Mammary epithelial cell (primary cell): Measurements from ENCODE around the gene MFN2.

Source experiments
- CTCF ChIP-seq, 2 donors: IDR thresholded peaks in 1 of 2; conservative IDR thresholded peaks in 1 of 2; 2 replicates each; pipeline ENCODE4 v1.5.1; 2011 to 2012; ENCODE audit warnings: inconsistent platforms in 2 of 2, low read length in 2 of 2, mild to moderate bottlenecking in 2 of 2, control low read depth in 1 of 2, low read depth in 1 of 2; ENCODE audit not compliant: insufficient read depth in 1 of 2; ENCODE audit errors: extremely low read depth in 1 of 2
- EZH2 ChIP-seq: IDR thresholded peaks from 2 replicates; pipeline ENCODE4 v1.6.1; 2012; ENCODE audit warnings: low read length, inconsistent platforms, borderline replicate concordance

- TF ChIP-seq CTCF (conservative IDR thresholded peaks at IDR 0.05 in 1 of 2, IDR thresholded peaks at IDR 0.05 in 1 of 2; ENCODE audit: extremely low read depth in 1 of 2, insufficient read depth in 1 of 2, low read depth in 1 of 2, low read length in 2 of 2) (no peak), EZH2 (no peak)
Observed at GRCh38 chr1:12052008-12052573, 71.8 kb downstream of the MFN2 start.
